Left lung (tissue), 10 donors: ENCODE measurements around the gene SCIN. TPM values are rescaled to one million over a fixed set of nuclear protein-coding genes. Genes with fewer than 3 reads are reported as not detected.

ENCODE experiments used
- ATAC-seq: fragments of 200-7000 bp; cut with Tn5 transposase; one replicate; pipeline ENCODE4 v1.9.1; 2020; ENCODE audit warnings: moderate library complexity
- DNase-seq, 4 donors: peaks; one replicate each; pipeline ENCODE4 v3.0.0-alpha.2; 2013 to 2020
- H3K27ac ChIP-seq, 2 donors: fragments of 200-600 bp; sonication (generic) in 1 of 2; one replicate each; pipeline versions ENCODE4 v1.5.0 to v1.8.0; 2020 to 2021
- H3K27me3 ChIP-seq, 2 donors: fragments of 200-600 bp; sonication (generic) in 1 of 2; one replicate each; pipeline versions ENCODE4 v1.5.0 to v1.8.0; 2020 to 2021
- H3K36me3 ChIP-seq, 2 donors: fragments of 200-600 bp; sonication (generic) in 1 of 2; one replicate each; pipeline versions ENCODE4 v1.5.0 to v1.8.0; 2020 to 2021
- H3K4me1 ChIP-seq, 2 donors: fragments of 200-600 bp; one replicate each; pipeline ENCODE4 v1.8.0; 2021
- H3K4me3 ChIP-seq, 2 donors: fragments of 200-600 bp; sonication (generic) in 1 of 2; one replicate each; pipeline versions ENCODE4 v1.5.0 to v1.8.0; 2020 to 2021; ENCODE audit warnings: mild to moderate bottlenecking in 1 of 2
- H3K9me3 ChIP-seq, 2 donors: fragments of 200-600 bp; sonication (generic) in 1 of 2; one replicate each; pipeline versions ENCODE4 v1.5.0 to v1.8.0; 2020 to 2021
- CTCF ChIP-seq, 2 donors: fragments of 200-600 bp; sonication (generic) in 1 of 2; IDR thresholded peaks; one replicate each; pipeline versions ENCODE4 v1.5.0 to v1.8.0; 2021; ENCODE audit warnings: antibody characterized with exemption in 2 of 2
- intact Hi-C, 2 donors: fragments of 100-400 bp; cut with DNase I; formaldehyde crosslinking; loops; one replicate each; pipeline versions ENCODE4 v1.11.2 to v1.14.2; 2022
- polyA plus RNA-seq, 6 donors: library from polyadenylated mRNA; unstranded; fragments of 120-200 nt; gene quantifications; one replicate each; pipeline ENCODE4 v1.2.1, GENCODE V29; 2013; ENCODE audit not compliant: insufficient read length in 6 of 6
- total RNA-seq, 2 donors: library from RNA; stranded (reverse); fragmentation: NEBNext Ultra II Directional; extraction: Animal tissue kit (Norgen Biotek cat#: 25700); gene quantifications; one replicate each; pipeline ENCODE4 v1.2.1, GENCODE V29; 2021
- donor health status: DM: no; HTN: yes; CAD: no.
- donor health status: DM: no; HTN: no; CAD: no.

SCIN gene
- total and polyA plus RNA-seq, 8 donors: 3.4 to 13.5 (median 8.0) TPM

DNA sequence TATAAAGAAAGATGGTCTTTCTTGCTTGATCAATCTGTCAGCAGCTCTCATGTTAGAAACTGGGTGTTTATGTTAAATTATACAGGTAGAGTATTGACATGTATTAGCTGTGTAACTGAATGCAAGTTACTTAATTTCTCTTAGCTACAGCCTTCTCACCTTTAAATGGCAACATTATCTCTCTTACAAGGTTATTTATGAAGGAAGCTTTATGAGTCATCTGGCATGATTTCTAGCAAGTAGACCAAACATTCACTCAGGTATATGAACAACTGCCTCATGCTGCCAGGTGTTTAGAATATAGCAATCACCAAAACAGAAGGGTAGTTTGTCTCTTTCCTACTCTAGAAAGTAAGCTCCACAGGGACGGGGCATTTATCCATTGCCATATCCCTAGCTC lies 125.4 kb downstream of the SCIN start:
- Histone ChIP-seq H3K36me3 (no peaks in the 10 kb centered on the region), H3K27me3 (no peaks in the 10 kb centered on the region), H3K4me1 (no peaks in the 10 kb centered on the region), H3K27ac (no peak overlapping the region), H3K4me3 (no peak overlapping the region), H3K9me3 (peaks cover 0 to under 1% of the 10 kb centered on the region in 2 donors)
- intact Hi-C loops: no loop called here
- no peak for DNase-seq
- ATAC-seq: no peak
- no peak for TF ChIP-seq CTCF (IDR thresholded peaks at IDR 0.05)

GRCh38 chr7:12699299-12699698 lies 128.8 kb downstream of the SCIN start:
- Histone ChIP-seq H3K4me1 (no peaks in the 10 kb centered on the region), H3K27me3 (no peaks in the 10 kb centered on the region), H3K36me3 (no peaks in the 10 kb centered on the region), H3K9me3 (peaks cover 4 to 14% of the 10 kb centered on the region in 2 donors), H3K4me3 (no peak overlapping the region), H3K27ac (no peak overlapping the region)
- no peak for DNase-seq
- intact Hi-C loops: no loop called here
- no peak for ATAC-seq
- TF ChIP-seq CTCF (IDR thresholded peaks at IDR 0.05): no peak

DNA sequence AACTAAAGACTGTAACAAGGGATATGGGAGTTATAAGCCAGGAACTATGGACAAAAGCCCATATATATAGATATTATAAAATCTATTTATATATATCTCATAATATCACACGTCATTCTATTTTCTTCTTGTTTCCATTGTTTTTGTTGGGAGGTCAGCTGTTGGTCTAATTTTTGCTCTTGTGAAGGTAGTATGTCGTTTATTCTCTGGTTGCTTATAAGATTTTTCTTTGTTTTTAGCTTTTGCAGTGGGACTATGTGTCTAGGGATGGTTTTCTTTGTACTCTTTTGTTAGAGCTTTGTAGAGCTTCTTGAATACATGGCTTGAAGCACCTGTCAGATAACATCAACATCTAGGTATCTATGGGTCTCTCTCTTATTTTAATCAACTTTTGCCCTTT lies 130.9 kb downstream of the SCIN start:
- H3K27me3 ChIP-seq: no peaks in the 10 kb centered on the region
- intact Hi-C loops: no loop called here
- TF ChIP-seq CTCF (IDR thresholded peaks at IDR 0.05): no peak
- no peak overlapping the region for H3K27ac ChIP-seq
- no peaks in the 10 kb centered on the region for H3K36me3 ChIP-seq
- no peaks in the 10 kb centered on the region for H3K4me1 ChIP-seq
- H3K9me3 ChIP-seq: peaks cover 4 to 14% of the 10 kb centered on the region in 2 donors
- no peak overlapping the region for H3K4me3 ChIP-seq
- DNase-seq: no peak
- ATAC-seq: no peak

DNA sequence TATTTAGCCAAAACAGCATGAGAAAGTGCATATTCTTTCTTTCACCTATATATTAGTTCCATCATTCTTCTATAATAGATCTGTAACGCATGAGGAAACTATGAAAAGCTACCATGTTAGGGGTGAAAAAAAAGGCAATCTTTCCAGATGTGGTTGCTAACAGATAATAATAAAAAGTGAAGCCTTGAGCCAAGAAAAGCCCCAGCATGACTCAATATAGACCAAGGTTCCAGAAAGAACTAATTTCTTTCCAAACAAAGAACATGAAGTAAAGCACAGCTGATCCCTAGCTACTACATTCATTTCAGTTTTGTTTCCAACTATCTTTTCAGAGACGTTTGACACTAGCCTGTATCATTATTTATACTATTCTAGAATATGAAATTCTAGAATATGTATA lies 133.4 kb downstream of the SCIN start:
- H3K4me3 ChIP-seq: no peak overlapping the region
- ATAC-seq (no peak), DNase-seq (no peak)
- no peak for TF ChIP-seq CTCF (IDR thresholded peaks at IDR 0.05)
- peaks cover 4 to 14% of the 10 kb centered on the region in 2 donors for H3K9me3 ChIP-seq
- H3K27me3 ChIP-seq: no peaks in the 10 kb centered on the region
- no peaks in the 10 kb centered on the region for H3K4me1 ChIP-seq
- no peaks in the 10 kb centered on the region for H3K36me3 ChIP-seq
- H3K27ac ChIP-seq: no peak overlapping the region
- intact Hi-C loops: no loop called here

- TF ChIP-seq CTCF (IDR thresholded peaks at IDR 0.05): no peak
- Histone ChIP-seq H3K27ac (no peak overlapping the region), H3K9me3 (peaks cover 4 to 14% of the 10 kb centered on the region in 2 donors), H3K27me3 (no peaks in the 10 kb centered on the region), H3K4me1 (peaks cover 4 to 5% of the 10 kb centered on the region in 2 donors), H3K36me3 (no peaks in the 10 kb centered on the region), H3K4me3 (no peak overlapping the region)
- ATAC-seq: no peak
- intact Hi-C loops: no loop called here
- no peak for DNase-seq
These were observed 135.4 kb downstream of the SCIN start for GRCh38 chr7:12705878-12706277.
